Neuronal stem cell (in vitro differentiated cells): ENCODE measurements around the gene ANGEL1.

Experiments
- DNase-seq: peaks from one replicate; pipeline ENCODE4 v3.0.0-alpha.2; 2013; ENCODE audit warnings: low spot score
- H2AFZ ChIP-seq: one replicate; pipeline ENCODE4 v1.6.1; 2013; ENCODE audit warnings: mild to moderate bottlenecking, low read length, inconsistent platforms
- H2AK5ac ChIP-seq: 2 replicates; pipeline ENCODE4 v1.6.1; 2013; ENCODE audit warnings: low read depth, mild to moderate bottlenecking, inconsistent platforms, low read length, moderate library complexity, mixed read lengths
- H2BK120ac ChIP-seq: 2 replicates; pipeline ENCODE4 v1.6.1; 2013; ENCODE audit warnings: low read depth, mild to moderate bottlenecking, inconsistent platforms, low read length, moderate library complexity, mixed read lengths
- H2BK12ac ChIP-seq: one replicate; pipeline ENCODE4 v1.6.1; 2013; ENCODE audit warnings: low read length, inconsistent platforms
- H2BK15ac ChIP-seq: 2 replicates; pipeline ENCODE4 v1.6.1; 2013; ENCODE audit warnings: mild to moderate bottlenecking, low read length, inconsistent platforms, mixed read lengths
- H2BK5ac ChIP-seq: one replicate; pipeline ENCODE4 v1.6.1; 2013; ENCODE audit warnings: inconsistent platforms, mild to moderate bottlenecking, low read length, moderate library complexity
- H3K14ac ChIP-seq: one replicate; pipeline ENCODE4 v1.6.1; 2013; ENCODE audit warnings: low read length, inconsistent platforms
- H3K18ac ChIP-seq: 2 replicates; pipeline ENCODE4 v1.6.1; 2013; ENCODE audit warnings: low read length, inconsistent platforms
- H3K23ac ChIP-seq: 2 replicates; pipeline ENCODE4 v1.6.1; 2013; ENCODE audit warnings: low read depth, mild to moderate bottlenecking, mixed read lengths, low read length, inconsistent platforms; ENCODE audit not compliant: poor library complexity
- H3K27ac ChIP-seq: replicated peaks from 3 replicates; pipeline ENCODE4 v1.5.1; 2013; ENCODE audit warnings: low read length, inconsistent platforms
- H3K27me3 ChIP-seq, 3 experiments: 2 replicates each; pipeline ENCODE4 v1.6.1; 2013; ENCODE audit warnings: low read length in 3 of 3, mild to moderate bottlenecking in 2 of 3, inconsistent platforms in 1 of 3, low read depth in 1 of 3, mixed read lengths in 1 of 3, moderate library complexity in 1 of 3; ENCODE audit not compliant: control insufficient read depth in 3 of 3, insufficient read depth in 3 of 3
- H3K36me3 ChIP-seq, 2 donors: replicated peaks in 1 of 2; 2 replicates each; pipeline ENCODE4 v1.6.1; 2013; ENCODE audit warnings: low read length in 2 of 2; ENCODE audit not compliant: control insufficient read depth in 2 of 2, insufficient read depth in 2 of 2
- H3K4ac ChIP-seq: 2 replicates; pipeline ENCODE4 v1.6.1; 2013; ENCODE audit warnings: inconsistent platforms, mild to moderate bottlenecking, low read length, moderate library complexity
- H3K4me1 ChIP-seq, 2 donors: 1 replicate in 1 of 2; 2 replicates in 1 of 2; pipeline ENCODE4 v1.6.1; 2013; ENCODE audit warnings: low read length in 2 of 2, low read depth in 1 of 2; ENCODE audit not compliant: control insufficient read depth in 2 of 2, insufficient read depth in 1 of 2
- H3K4me2 ChIP-seq: one replicate; pipeline ENCODE4 v1.6.1; 2013; ENCODE audit warnings: mild to moderate bottlenecking, low read length, inconsistent platforms; ENCODE audit not compliant: insufficient read depth, poor library complexity, severe bottlenecking
- H3K4me3 ChIP-seq, 2 donors: 2 replicates each; pipeline ENCODE4 v1.5.1; 2013; ENCODE audit warnings: low read length in 2 of 2, mild to moderate bottlenecking in 2 of 2, inconsistent platforms in 1 of 2, moderate library complexity in 1 of 2
- H3K79me1 ChIP-seq: one replicate; pipeline ENCODE4 v1.6.1; 2013; ENCODE audit warnings: low read depth, mild to moderate bottlenecking, inconsistent platforms, low read length, moderate library complexity
- H3K9ac ChIP-seq: one replicate; pipeline ENCODE4 v1.6.1; 2013; ENCODE audit warnings: mild to moderate bottlenecking, low read depth, low read length, inconsistent platforms; ENCODE audit not compliant: poor library complexity
- H3K9me3 ChIP-seq, 2 donors: replicated peaks in 1 of 2; 2 replicates each; pipeline versions ENCODE3 to v1.6.1; 2013; ENCODE audit warnings: low read length in 2 of 2, mild to moderate bottlenecking in 2 of 2, inconsistent platforms in 1 of 2, low read depth in 1 of 2, mixed read lengths in 1 of 2, moderate library complexity in 1 of 2; ENCODE audit not compliant: control insufficient read depth in 2 of 2, insufficient read depth in 1 of 2
- H4K8ac ChIP-seq: one replicate; pipeline ENCODE4 v1.6.1; 2013; ENCODE audit warnings: low read depth, mild to moderate bottlenecking, inconsistent platforms, low read length, moderate library complexity
- H4K91ac ChIP-seq: one replicate; pipeline ENCODE4 v1.6.1; 2013; ENCODE audit warnings: low read length, low read depth, mild to moderate bottlenecking, inconsistent platforms; ENCODE audit not compliant: poor library complexity
- WGBS, 2 donors: extraction: QIAGEN DNeasy Blood & Tissue Kit; methylation state at CpG; one replicate each; pipeline ENCODE4 v1.1.7; 2013; ENCODE audit warnings: missing lambda C conversion rate in 2 of 2, mixed read lengths in 1 of 2; ENCODE audit not compliant: insufficient read length in 2 of 2, insufficient replicate concordance in 1 of 2; ENCODE audit errors: extremely low coverage in 2 of 2; 5-methylcytosine and 5-hydroxymethylcytosine counted together

ANGEL1 gene

GRCh38 chr14:76771437-76771980 is 41.2 kb downstream of the ANGEL1 start:
- Histone ChIP-seq H3K9ac (no peak overlapping the region), H2BK12ac (no peak overlapping the region), H3K27ac (no peak overlapping the region), H2BK15ac (no peak overlapping the region), H3K36me3 (peaks cover 5 to 49% of the 10 kb centered on the region in 2 donors), H4K91ac (no peak overlapping the region), H3K18ac (no peak overlapping the region), H3K79me1 (no peaks in the 10 kb centered on the region), H3K27me3 (no peaks in the 10 kb centered on the region), H3K4me3 (no peak overlapping the region), H2BK5ac (peak overlapping the region; percentile 62), H3K23ac (no peak overlapping the region), H3K4me1 (peaks cover 16 to 22% of the 10 kb centered on the region in 2 donors), H2AFZ (no peak overlapping the region), H3K9me3 (no peaks in the 10 kb centered on the region), H3K14ac (no peak overlapping the region), H3K4me2 (no peak overlapping the region), H2AK5ac (no peak overlapping the region), H3K4ac (no peak overlapping the region), H2BK120ac (no peak overlapping the region), H4K8ac (no peak overlapping the region)
- no CpG with 5 or more reads among the region's 9 CpGs for WGBS, 2 donors
- DNase-seq, result no peak

GRCh38 chr14:76770521-76771436 is 41.9 kb downstream of the ANGEL1 start:
- Histone ChIP-seq H3K4me1 (peaks cover 16 to 19% of the 10 kb centered on the region in 2 donors), H3K36me3 (peaks cover 9 to 48% of the 10 kb centered on the region in 2 donors), H3K27ac (no peak overlapping the region), H3K9ac (no peak overlapping the region), H2AFZ (no peak overlapping the region), H3K27me3 (no peaks in the 10 kb centered on the region), H2BK5ac (peak overlapping the region; percentile 62), H3K4me3 (no peak overlapping the region), H3K79me1 (no peaks in the 10 kb centered on the region), H2BK120ac (no peak overlapping the region), H3K14ac (peak overlapping the region; percentile 14), H3K4ac (no peak overlapping the region), H2BK15ac (no peak overlapping the region), H3K23ac (no peak overlapping the region), H3K9me3 (no peaks in the 10 kb centered on the region), H3K4me2 (no peak overlapping the region), H3K18ac (no peak overlapping the region), H4K91ac (no peak overlapping the region), H2BK12ac (no peak overlapping the region), H4K8ac (no peak overlapping the region), H2AK5ac (no peak overlapping the region)
- WGBS, 2 donors, result no CpG with 5 or more reads among the region's 10 CpGs
- no peak for DNase-seq

DNA sequence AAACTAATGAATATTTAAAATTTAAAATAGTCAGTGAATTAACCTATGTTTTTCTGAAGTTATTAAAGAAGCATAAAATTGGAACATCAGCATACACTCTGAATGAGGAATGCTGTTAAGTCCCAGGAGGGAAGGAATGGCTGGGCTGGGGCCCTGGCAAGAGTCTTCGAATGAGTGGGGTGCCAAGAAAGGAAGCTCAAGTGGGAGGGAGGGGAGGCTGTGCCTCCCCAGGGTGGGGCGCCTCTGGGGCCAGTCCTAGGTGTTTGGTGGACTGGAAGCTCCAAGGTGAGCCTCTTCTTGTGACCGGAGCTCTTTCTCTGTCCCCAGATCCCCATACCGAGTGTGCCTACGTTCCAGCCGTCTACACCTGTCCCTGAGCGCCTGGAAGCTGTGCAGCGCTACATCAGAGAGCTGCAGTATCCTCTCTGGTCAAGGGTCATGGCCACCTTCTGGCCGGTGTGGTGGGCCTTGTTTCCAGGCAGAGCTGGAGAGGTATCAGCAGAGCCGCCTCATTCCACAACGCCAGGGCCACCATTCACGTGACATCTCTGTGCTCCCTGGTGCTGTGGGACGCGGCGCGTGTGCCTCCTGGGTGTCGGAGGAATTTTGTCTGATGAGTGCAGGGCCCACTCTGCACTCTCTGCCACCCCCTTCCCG is 42.9 kb downstream of the ANGEL1 start:
- Histone ChIP-seq H3K4me1 (peaks cover 16 to 19% of the 10 kb centered on the region in 2 donors), H4K91ac (no peak overlapping the region), H3K27ac (no peak overlapping the region), H2BK15ac (no peak overlapping the region), H3K14ac (peak overlapping the region; percentile 49), H3K23ac (no peak overlapping the region), H4K8ac (no peak overlapping the region), H2AFZ (no peak overlapping the region), H2BK120ac (no peak overlapping the region), H3K9me3 (no peaks in the 10 kb centered on the region), H3K36me3 (peaks cover 10 to 45% of the 10 kb centered on the region in 2 donors), H3K79me1 (no peaks in the 10 kb centered on the region), H3K27me3 (no peaks in the 10 kb centered on the region), H3K4me2 (no peak overlapping the region), H2BK5ac (no peak overlapping the region), H3K4ac (no peak overlapping the region), H3K18ac (no peak overlapping the region), H3K4me3 (no peak overlapping the region), H2BK12ac (no peak overlapping the region), H3K9ac (peak overlapping the region; percentile 63), H2AK5ac (no peak overlapping the region)
- DNase-seq, result no peak
- no CpG with 5 or more reads among the region's 18 CpGs for WGBS, 2 donors
